GM10266 (cell line): Measurements from ENCODE around the gene DNAH11.

Experiments used
- DNase-seq: peaks from one replicate; pipeline ENCODE4 v3.0.0; 2012; ENCODE audit errors: extremely low spot score
- CTCF ChIP-seq: IDR thresholded peaks from 2 replicates; pipeline ENCODE4 v1.5.1; 2012; ENCODE audit warnings: mild to moderate bottlenecking, low read depth; ENCODE audit not compliant: control insufficient read depth, insufficient read depth; ENCODE audit errors: missing control alignments

DNAH11 gene

GRCh38 chr7:21707566-21707965 is 164.7 kb downstream of the DNAH11 start:
- no peak for DNase-seq

GRCh38 chr7:21708096-21708495 is 165.3 kb downstream of the DNAH11 start:
- no peak for DNase-seq
- TF ChIP-seq CTCF, result no peak

More at GRCh38 chr7:21707566-21707965, 164.7 kb downstream of the DNAH11 start:
- no peak for TF ChIP-seq CTCF

GRCh38 chr7:21717323-21717722 is 174.5 kb downstream of the DNAH11 start:
- DNase-seq, result no peak
- no peak for TF ChIP-seq CTCF

GRCh38 chr7:21718391-21718790 is 175.6 kb downstream of the DNAH11 start:
- no peak for DNase-seq

GRCh38 chr7:21719846-21720245 is 177.0 kb downstream of the DNAH11 start:
- DNase-seq, result no peak
- TF ChIP-seq CTCF, result no peak

More at GRCh38 chr7:21718391-21718790, 175.6 kb downstream of the DNAH11 start:
- TF ChIP-seq CTCF, result no peak

GRCh38 chr7:21722371-21722770 is 179.5 kb downstream of the DNAH11 start:
- TF ChIP-seq CTCF, result no peak
- no peak for DNase-seq

GRCh38 chr7:21724562-21724961 is 181.7 kb downstream of the DNAH11 start:
- no peak for TF ChIP-seq CTCF
- no peak for DNase-seq
